ENCODE results near the gene NR3C2. TPM values are rescaled to one million over a fixed set of nuclear protein-coding genes. Genes with fewer than 3 reads are reported as not detected.
A peak's percentile ranks its signal among the peaks of the same experiment; 100 is the strongest.

Gene NR3C2
- total and polyA plus RNA-seq, 5 experiments from 2014 or later: 6.8 to 53.5 (median 9.4) TPM

DNA sequence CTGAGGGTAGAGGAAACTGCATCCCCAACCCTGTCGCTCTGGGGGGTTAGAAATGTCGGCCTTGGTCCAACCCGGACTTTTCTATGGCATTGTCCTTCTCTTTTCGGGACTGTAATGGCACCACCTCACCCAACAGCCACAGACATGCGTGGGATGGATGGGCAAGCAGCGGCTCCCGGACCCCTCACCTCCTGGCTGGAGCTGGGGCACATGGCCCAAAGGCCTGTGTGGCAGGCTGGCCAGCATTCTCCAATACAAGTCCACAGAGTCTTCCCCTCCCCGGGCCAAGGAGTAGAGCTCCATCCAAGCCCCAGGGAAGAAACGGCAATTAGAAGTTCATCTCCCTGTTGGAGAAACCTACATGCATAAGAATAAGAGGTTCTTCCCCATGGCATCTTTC is 142.9 kb downstream of the NR3C2 start:
- H3K9me3 Mint-ChIP-seq: peaks cover 0 to 19% (median 4%) of the 10 kb centered on the region in 9 donors
- no peak overlapping the region for H3K27ac Mint-ChIP-seq
- no peaks in the 10 kb centered on the region for H3K27me3 Mint-ChIP-seq
- H3K4me1 Mint-ChIP-seq: peaks cover 17 to 52% (median 39%) of the 10 kb centered on the region in 4 donors
- ATAC-seq (no peak), DNase-seq (no peak)
- peak overlapping the region in 1 of 10 donors; percentile 10 for H3K4me3 Mint-ChIP-seq
- POLR2A ChIA-PET: no interaction called here
- H3K36me3 Mint-ChIP-seq: peaks cover 8 to 20% (median 20%) of the 10 kb centered on the region in 3 donors

DNA sequence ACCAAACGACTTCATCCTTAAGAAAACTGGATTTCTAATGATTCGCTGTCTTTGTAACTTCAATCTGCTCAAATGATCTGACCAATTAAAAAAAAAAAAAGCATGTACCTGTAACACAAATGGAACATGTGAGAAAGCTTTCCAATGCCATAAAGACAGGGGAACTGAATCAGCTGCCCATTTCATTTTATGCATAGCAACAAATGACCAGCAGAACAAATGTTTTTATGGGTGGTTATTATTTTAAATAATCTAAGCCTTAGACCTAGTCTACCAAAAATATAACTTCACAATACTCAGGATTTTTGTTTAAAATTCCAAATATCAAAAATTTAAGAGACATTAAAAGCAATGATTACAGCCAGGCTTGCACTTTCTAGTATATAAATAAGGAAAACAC is 145.7 kb downstream of the NR3C2 start:
- no peak for ATAC-seq
- Mint-ChIP-seq H3K27me3 (no peaks in the 10 kb centered on the region), H3K4me3 (no peak overlapping the region), H3K36me3 (peaks cover 0 to 12% (median 7%) of the 10 kb centered on the region in 3 donors), H3K9me3 (peaks cover 0 to 19% (median 4%) of the 10 kb centered on the region in 9 donors), H3K4me1 (peaks cover 14 to 49% (median 48%) of the 10 kb centered on the region in 4 donors), H3K27ac (peak overlapping the region in 2 of 10 donors; percentile 14 to 28)
- POLR2A ChIA-PET: no interaction called here
- DNase-seq: no peak

DNA sequence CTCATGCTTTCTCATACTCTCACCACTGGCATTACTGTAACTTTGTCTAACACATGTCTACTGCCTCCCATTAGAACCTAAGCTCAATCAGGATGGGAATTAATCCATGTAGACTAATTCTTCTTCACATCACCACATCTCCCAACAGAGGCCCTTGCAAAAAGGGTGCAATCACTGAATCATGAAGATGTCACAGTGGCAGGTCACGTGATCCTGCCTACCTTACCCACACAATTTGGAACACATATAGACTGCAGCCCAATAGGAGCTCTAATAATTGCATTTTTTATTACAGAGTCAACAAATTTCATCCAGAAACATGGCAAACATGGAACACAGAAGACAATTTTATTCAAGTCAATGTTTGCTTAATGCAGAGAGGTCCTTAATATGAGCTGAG is 146.6 kb downstream of the NR3C2 start:
- peaks cover 0 to 9% (median 7%) of the 10 kb centered on the region in 3 donors for H3K36me3 Mint-ChIP-seq

DNA sequence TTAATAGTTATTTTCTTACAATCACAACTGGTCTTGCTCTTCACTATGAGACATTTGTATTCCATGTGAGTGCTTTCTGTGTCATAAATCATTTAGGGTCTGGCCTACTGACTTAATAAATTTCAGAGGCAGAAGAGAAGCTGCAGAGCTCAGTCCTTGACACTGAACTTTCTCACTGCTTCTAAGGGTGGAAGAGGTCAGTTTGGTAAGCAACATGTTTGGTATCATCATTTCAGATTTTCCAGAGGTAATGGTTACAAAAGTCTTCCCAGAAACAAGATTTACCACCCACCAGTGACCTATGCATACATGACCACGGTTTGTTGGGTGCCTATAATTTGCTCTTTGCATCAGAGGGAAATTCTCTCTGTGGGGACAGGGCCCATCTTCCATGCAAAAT is 148.6 kb downstream of the NR3C2 start:
- POLR2A ChIA-PET: no interaction called here
- peaks cover 0 to 7% (median 0%) of the 10 kb centered on the region in 3 donors for H3K36me3 Mint-ChIP-seq
- H3K27me3 Mint-ChIP-seq: no peaks in the 10 kb centered on the region
- DNase-seq (no peak), ATAC-seq (no peak)
- H3K27ac Mint-ChIP-seq: peak overlapping the region in 2 of 10 donors; percentile 20 to 37
- no peaks in the 10 kb centered on the region for H3K9me3 Mint-ChIP-seq
- H3K4me3 Mint-ChIP-seq: no peak overlapping the region
- H3K4me1 Mint-ChIP-seq: peaks cover 18 to 58% (median 55%) of the 10 kb centered on the region in 4 donors

More for the DNA sequence above, 146.6 kb downstream of the NR3C2 start:
- ATAC-seq: no peak
- DNase-seq: no peak
- H3K9me3 Mint-ChIP-seq: peaks cover 0 to 12% (median 0%) of the 10 kb centered on the region in 9 donors
- H3K4me3 Mint-ChIP-seq: no peak overlapping the region
- H3K27ac Mint-ChIP-seq: peak overlapping the region in 4 of 10 donors; percentile 0 to 34 (median 0)
- POLR2A ChIA-PET: interaction anchor here (0.7 kb wide), 1 partner anchor 81 kb away, joined by 5 read pairs; no protein-coding TSS in a partner anchor
- no peaks in the 10 kb centered on the region for H3K27me3 Mint-ChIP-seq
- peaks cover 18 to 55% (median 53%) of the 10 kb centered on the region in 4 donors for H3K4me1 Mint-ChIP-seq

DNA sequence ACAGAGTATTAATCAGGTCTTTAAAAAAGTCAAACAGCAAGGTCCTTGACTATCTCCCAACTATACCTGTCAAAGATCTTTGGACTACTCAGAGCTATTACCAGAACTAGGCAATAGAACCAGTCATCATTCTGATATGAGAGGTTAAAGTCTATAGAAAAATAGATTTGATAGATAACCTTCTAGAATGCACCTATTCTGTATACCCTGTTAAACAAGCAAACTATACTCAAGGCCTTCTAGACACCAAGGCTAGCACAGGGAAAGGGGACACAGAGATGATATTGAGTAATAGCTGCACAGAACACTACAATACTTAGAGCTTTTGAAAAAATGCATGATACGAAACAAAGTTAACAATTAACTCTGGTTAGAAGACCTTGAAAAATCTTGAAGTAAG is 149.5 kb downstream of the NR3C2 start:
- Mint-ChIP-seq H3K27ac (no peak overlapping the region), H3K4me3 (no peak overlapping the region), H3K4me1 (peaks cover 17 to 60% (median 53%) of the 10 kb centered on the region in 4 donors), H3K36me3 (peaks cover 0 to under 1% (median 0%) of the 10 kb centered on the region in 3 donors), H3K9me3 (no peaks in the 10 kb centered on the region), H3K27me3 (no peaks in the 10 kb centered on the region)
- ATAC-seq (no peak), DNase-seq (no peak)
- POLR2A ChIA-PET: no interaction called here

DNA sequence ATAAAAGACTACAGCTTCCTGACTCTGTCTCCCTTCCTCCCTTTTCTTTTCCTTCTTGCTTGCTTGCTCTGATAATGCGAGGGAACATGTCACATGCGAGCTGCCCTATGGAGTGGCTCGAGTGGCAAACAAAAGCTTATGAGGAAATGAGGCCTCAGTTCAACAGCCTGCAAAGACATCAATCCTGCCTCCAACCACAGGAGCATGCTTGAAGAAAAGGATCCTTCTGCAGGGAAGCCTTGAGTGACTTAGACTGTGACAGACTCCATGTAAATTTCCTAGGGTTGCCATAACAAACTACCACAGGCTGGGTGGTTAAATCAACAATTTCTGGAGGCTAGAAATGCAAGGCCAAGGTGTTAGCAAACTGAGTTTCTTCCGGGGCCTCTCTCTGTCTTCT is 152.5 kb downstream of the NR3C2 start:
- H3K4me3 Mint-ChIP-seq: peak overlapping the region in 1 of 10 donors; percentile 18
- ATAC-seq (no peak), DNase-seq (no peak)
- H3K9me3 Mint-ChIP-seq: no peaks in the 10 kb centered on the region
- no peaks in the 10 kb centered on the region for H3K36me3 Mint-ChIP-seq
- POLR2A ChIA-PET: no interaction called here
- H3K27me3 Mint-ChIP-seq: no peaks in the 10 kb centered on the region
- peak overlapping the region in 4 of 10 donors; percentile 18 to 74 (median 40) for H3K27ac Mint-ChIP-seq
- H3K4me1 Mint-ChIP-seq: peaks cover 14 to 63% (median 52%) of the 10 kb centered on the region in 4 donors

DNA sequence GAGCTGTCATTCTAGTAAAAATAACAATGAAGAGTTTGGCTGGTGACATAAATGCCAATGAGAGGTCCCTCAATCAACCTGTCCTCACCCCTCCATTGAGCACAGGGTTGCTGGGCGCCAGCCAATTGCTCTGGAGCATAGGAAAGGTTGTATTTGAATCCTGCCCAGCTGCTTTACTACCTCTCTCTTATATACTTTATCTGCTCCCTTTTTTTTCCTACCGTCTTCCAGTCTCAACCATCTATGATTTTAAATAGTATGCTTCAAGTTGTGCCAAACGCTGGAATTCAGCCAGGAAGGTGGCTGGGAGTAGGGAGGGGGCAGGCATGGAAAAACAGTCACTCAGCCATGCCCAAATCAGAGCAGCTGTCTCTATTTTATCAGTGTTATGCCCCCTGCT is 153.8 kb downstream of the NR3C2 start:
- H3K27ac Mint-ChIP-seq: peak overlapping the region in 1 of 10 donors; percentile 27
- no peak overlapping the region for H3K4me3 Mint-ChIP-seq
- no peaks in the 10 kb centered on the region for H3K27me3 Mint-ChIP-seq
- ATAC-seq (no peak), DNase-seq (no peak)
- no peaks in the 10 kb centered on the region for H3K36me3 Mint-ChIP-seq
- POLR2A ChIA-PET: no interaction called here
- peaks cover 16 to 65% (median 53%) of the 10 kb centered on the region in 4 donors for H3K4me1 Mint-ChIP-seq
- H3K9me3 Mint-ChIP-seq: no peaks in the 10 kb centered on the region

DNA sequence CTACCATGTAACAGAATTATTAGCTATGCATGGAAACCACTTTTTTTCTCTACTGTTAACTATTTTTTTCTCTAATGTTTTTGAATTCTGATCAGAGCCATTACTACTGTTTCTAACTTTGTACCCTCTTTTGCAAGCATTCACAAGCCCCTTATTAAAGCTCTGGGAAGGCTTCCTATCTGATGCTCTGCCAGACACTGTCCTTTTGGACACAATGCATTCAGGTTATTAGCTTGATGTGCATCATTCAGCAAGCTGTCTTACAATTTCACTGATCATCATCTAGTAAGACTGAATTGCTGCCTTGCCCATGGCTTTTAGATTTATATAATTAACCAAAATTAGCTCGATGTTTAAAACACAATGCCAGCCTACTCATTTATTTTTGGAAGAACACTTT is 155.1 kb downstream of the NR3C2 start:
- H3K4me1 Mint-ChIP-seq: peaks cover 23 to 70% (median 57%) of the 10 kb centered on the region in 4 donors
- peak overlapping the region in 1 of 10 donors; percentile 24 for H3K27ac Mint-ChIP-seq
- no peak overlapping the region for H3K4me3 Mint-ChIP-seq
- DNase-seq: no peak
- POLR2A ChIA-PET: no interaction called here
- H3K9me3 Mint-ChIP-seq: no peaks in the 10 kb centered on the region
- no peaks in the 10 kb centered on the region for H3K36me3 Mint-ChIP-seq
- ATAC-seq: no peak
- H3K27me3 Mint-ChIP-seq: no peaks in the 10 kb centered on the region

DNA sequence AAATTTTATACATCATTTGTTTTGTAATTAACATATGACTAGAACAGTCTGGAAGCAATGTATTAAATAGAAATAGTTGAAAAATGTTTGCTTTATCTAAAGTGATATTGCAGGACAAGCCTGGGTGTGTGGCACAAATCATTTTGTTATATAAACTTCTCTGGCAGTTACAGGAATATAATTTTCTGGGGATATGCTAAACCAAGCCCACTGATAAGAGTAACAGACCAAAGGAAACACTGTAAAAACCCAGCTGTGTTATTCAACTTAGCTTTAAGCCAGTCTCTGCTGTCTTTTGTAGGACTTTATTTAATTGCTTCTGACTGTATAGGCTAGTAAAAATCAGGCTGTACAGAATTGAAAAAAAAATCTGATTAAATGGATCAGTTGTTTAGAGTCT is 156.2 kb downstream of the NR3C2 start:
- H3K9me3 Mint-ChIP-seq: no peaks in the 10 kb centered on the region
- POLR2A ChIA-PET: no interaction called here
- ATAC-seq: no peak
- no peak overlapping the region for H3K4me3 Mint-ChIP-seq
- no peaks in the 10 kb centered on the region for H3K36me3 Mint-ChIP-seq
- no peak overlapping the region for H3K27ac Mint-ChIP-seq
- no peaks in the 10 kb centered on the region for H3K27me3 Mint-ChIP-seq
- no peak for DNase-seq
- peaks cover 24 to 72% (median 53%) of the 10 kb centered on the region in 4 donors for H3K4me1 Mint-ChIP-seq

DNA sequence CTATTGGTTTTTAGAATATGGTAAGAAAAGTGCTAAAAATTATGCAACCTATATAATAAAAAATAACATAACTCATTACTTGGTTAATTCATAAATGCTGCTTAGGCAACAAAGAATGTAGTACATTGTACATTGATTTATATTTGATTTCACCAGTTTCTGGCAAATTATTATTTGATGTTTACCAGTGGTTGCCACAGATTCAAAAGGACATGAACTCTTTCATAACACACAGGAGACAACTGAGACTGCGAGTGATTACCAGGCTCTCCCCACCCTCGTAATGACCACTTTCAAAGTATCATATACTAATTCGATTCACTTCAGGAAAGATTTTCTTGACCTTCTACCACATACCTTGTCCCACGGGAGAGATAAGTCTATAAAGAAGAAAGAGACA is 158.5 kb downstream of the NR3C2 start:
- Mint-ChIP-seq H3K27ac (peak overlapping the region in 3 of 10 donors; percentile 0 to 24 (median 3)), H3K4me3 (no peak overlapping the region), H3K27me3 (no peaks in the 10 kb centered on the region), H3K36me3 (no peaks in the 10 kb centered on the region), H3K4me1 (peaks cover 19 to 57% (median 43%) of the 10 kb centered on the region in 4 donors), H3K9me3 (no peaks in the 10 kb centered on the region)
- POLR2A ChIA-PET: no interaction called here
- DNase-seq (no peak), ATAC-seq (no peak)

DNA sequence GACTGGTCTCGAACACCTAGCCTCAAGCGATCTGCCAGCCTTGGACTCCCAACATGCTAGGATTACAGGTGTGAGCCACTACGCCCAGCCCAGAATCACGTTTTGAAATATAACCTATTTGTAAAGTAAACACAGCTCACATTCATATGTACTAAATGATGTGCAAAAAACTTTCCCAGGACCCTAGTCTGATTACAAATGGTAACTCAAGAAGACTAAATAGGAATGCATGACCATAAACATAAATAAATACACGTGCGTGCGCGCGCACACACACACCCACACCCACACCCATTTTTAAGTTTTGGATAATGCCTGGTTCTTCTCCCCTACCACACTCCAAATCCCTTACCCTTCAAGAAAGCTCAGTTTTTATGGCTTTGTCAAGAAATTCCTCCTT is 163.9 kb downstream of the NR3C2 start:
- DNase-seq (no peak), ATAC-seq (no peak)
- POLR2A ChIA-PET: no interaction called here
- Mint-ChIP-seq H3K27me3 (no peaks in the 10 kb centered on the region), H3K27ac (no peak overlapping the region), H3K9me3 (peaks cover 0 to 6% (median 0%) of the 10 kb centered on the region in 9 donors), H3K4me1 (peaks cover 26 to 48% (median 37%) of the 10 kb centered on the region in 4 donors), H3K4me3 (no peak overlapping the region), H3K36me3 (peaks cover 0 to 3% (median 2%) of the 10 kb centered on the region in 3 donors)

DNA sequence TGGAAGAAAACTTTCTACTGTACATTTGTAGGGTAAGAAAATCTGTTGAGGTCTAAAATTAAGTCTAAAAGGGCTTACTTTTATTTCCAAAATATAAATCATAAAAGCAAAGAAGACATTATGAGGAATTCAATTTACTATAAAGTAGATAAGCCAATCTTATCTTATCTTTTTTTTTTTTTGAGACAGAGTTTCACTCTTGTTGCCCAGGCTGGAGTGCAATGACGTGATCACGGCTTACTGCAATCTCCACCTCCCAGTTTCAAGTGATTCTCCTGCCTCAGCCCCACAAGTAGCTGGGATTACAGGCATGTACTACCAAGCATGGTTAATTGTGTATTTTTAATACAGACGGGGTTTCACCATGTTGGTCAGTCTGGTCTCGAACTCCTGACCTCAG is 166.9 kb downstream of the NR3C2 start:
- Mint-ChIP-seq H3K27ac (peak overlapping the region in 1 of 10 donors; percentile 31), H3K4me1 (peaks cover 14 to 56% (median 40%) of the 10 kb centered on the region in 4 donors), H3K4me3 (no peak overlapping the region), H3K36me3 (peaks cover 0 to 3% (median 2%) of the 10 kb centered on the region in 3 donors), H3K9me3 (peaks cover 0 to 6% (median 0%) of the 10 kb centered on the region in 9 donors), H3K27me3 (no peaks in the 10 kb centered on the region)
- ATAC-seq: no peak
- POLR2A ChIA-PET: no interaction called here
- DNase-seq: no peak

DNA sequence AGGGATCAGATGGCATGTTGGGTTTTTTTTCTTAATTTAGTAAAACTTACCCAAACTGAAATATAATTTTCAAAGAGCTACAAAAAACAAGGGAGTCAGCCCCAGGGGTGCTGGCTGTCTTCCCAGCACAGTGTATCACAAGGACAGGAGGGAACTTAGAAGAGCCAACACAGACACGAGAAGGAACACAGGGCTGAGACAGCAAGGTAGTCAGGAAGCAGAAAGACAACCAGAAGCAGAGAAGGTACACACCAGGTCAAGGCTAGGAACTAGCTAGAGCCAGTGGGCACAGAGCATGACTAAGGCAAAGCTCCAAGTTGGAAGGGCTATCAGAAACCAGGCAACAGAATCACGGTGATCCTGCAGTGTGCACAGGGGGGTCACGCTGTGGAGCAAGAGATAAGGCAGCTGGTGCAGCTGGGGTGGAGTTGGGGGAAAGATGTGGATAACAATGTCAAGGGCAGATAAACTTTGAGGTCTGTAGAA is 168.7 kb downstream of the NR3C2 start:
- no peaks in the 10 kb centered on the region for H3K27me3 Mint-ChIP-seq
- DNase-seq: no peak
- peak overlapping the region in 2 of 10 donors; percentile 22 to 50 for H3K4me3 Mint-ChIP-seq
- peaks cover 19 to 69% (median 43%) of the 10 kb centered on the region in 4 donors for H3K4me1 Mint-ChIP-seq
- POLR2A ChIA-PET: no interaction called here
- H3K36me3 Mint-ChIP-seq: peaks cover 0 to 8% (median 3%) of the 10 kb centered on the region in 3 donors
- ATAC-seq: no peak
- H3K9me3 Mint-ChIP-seq: peaks cover 0 to 6% (median 0%) of the 10 kb centered on the region in 9 donors
- H3K27ac Mint-ChIP-seq: peak overlapping the region in 3 of 10 donors; percentile 58 to 74 (median 66)

DNA sequence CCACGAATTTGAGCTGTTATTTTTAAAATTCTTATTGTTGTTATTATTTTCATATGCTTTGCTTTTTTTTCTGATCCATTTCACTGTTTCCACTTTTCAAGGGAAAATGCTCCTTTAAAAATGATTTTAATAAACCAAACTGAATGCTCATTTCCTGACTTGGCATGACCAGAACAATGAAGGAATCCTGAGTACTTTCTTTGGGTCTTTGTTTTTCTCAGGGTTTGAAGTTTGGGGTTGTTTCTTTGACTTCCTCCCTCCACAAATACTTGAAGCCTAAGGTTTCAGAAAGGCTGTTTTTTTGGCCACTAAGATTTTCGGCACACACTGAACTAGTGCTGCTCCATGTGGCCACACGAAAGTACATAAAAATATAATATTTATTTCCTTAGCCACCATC is 171.0 kb downstream of the NR3C2 start:
- POLR2A ChIA-PET: no interaction called here
- DNase-seq (no peak), ATAC-seq (no peak)
- H3K4me3 Mint-ChIP-seq: no peak overlapping the region
- peaks cover 0 to 6% (median 0%) of the 10 kb centered on the region in 9 donors for H3K9me3 Mint-ChIP-seq
- no peaks in the 10 kb centered on the region for H3K27me3 Mint-ChIP-seq
- peaks cover 0 to 15% (median 7%) of the 10 kb centered on the region in 3 donors for H3K36me3 Mint-ChIP-seq
- H3K27ac Mint-ChIP-seq: no peak overlapping the region
- peaks cover 22 to 70% (median 40%) of the 10 kb centered on the region in 4 donors for H3K4me1 Mint-ChIP-seq
